OCI-LY3 (cell line): ENCODE results near the gene KCNAB1.

ENCODE experiments used
- CTCF ChIP-seq: fragments of 200-600, 300-600 bp; sonication (generic); IDR thresholded peaks from 2 replicates; pipeline ENCODE4 v1.5.1; 2014; ENCODE audit warnings: antibody characterized with exemption, low read length, low read depth
- EZH2phosphoT487 ChIP-seq: fragments of 200-600 bp; shearing (Covaris generic); IDR thresholded peaks from 2 replicates; pipeline ENCODE4 v1.6.1; 2018; ENCODE audit warnings: antibody characterized with exemption, mixed run types, low read depth

- no peak for TF ChIP-seq CTCF
- TF ChIP-seq EZH2phosphoT487 = no peak
Measured at GRCh38 chr3:156360083-156360482, 239.7 kb downstream of the KCNAB1 start.
